D721Med (cell line): ENCODE results near the gene CCZ1.
A peak's percentile ranks its signal among the peaks of the same experiment; 100 is the strongest.
"Not testable (repeated sequence)": the region's sequence is repeated elsewhere in the genome, so short reads cannot be mapped to it uniquely, and the experiment has no call there.

Experiments
- DNase-seq: peaks from one replicate; pipeline ENCODE4 v3.0.0; 2011; ENCODE audit warnings: low spot score; ENCODE audit not compliant: insufficient read length
- FAIRE-seq: peaks from 2 replicates; lab custom pipeline; 2011; peaks lifted over from hg19 to GRCh38; lab: Jason Lieb, UNC
- TF ChIP-seq, protein P1 (sequence below): IDR thresholded peaks from 2 replicates; pipeline ENCODE4 v1.5.1; 2012; ENCODE audit warnings: mild to moderate bottlenecking, control low read depth; ENCODE audit not compliant: insufficient read depth; ENCODE audit errors: missing control alignments

The CCZ1 gene

DNA sequence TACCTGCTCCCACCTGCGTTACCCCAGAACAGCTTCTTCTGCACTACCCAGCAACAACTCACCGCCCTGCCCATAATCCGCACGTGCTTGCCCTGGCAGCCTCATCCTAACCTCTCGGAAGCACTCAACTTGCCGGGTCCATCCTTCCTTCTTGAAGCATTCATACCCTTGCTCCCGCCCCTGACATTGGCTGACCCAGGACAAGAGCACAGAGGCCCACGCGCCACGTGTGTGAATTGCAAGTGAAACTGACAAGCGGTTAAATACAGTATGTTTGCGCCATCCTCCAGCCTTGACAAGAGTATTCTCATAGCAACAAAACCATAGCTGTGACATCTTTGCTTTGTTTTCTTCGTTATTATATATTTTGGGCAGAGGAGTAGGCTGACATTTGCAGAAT lies 28.8 kb upstream of the CCZ1 start:
- TF ChIP-seq, protein P1, sequence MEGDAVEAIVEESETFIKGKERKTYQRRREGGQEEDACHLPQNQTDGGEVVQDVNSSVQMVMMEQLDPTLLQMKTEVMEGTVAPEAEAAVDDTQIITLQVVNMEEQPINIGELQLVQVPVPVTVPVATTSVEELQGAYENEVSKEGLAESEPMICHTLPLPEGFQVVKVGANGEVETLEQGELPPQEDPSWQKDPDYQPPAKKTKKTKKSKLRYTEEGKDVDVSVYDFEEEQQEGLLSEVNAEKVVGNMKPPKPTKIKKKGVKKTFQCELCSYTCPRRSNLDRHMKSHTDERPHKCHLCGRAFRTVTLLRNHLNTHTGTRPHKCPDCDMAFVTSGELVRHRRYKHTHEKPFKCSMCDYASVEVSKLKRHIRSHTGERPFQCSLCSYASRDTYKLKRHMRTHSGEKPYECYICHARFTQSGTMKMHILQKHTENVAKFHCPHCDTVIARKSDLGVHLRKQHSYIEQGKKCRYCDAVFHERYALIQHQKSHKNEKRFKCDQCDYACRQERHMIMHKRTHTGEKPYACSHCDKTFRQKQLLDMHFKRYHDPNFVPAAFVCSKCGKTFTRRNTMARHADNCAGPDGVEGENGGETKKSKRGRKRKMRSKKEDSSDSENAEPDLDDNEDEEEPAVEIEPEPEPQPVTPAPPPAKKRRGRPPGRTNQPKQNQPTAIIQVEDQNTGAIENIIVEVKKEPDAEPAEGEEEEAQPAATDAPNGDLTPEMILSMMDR: no peak
- FAIRE-seq (no peak), DNase-seq (no peak)

DNA sequence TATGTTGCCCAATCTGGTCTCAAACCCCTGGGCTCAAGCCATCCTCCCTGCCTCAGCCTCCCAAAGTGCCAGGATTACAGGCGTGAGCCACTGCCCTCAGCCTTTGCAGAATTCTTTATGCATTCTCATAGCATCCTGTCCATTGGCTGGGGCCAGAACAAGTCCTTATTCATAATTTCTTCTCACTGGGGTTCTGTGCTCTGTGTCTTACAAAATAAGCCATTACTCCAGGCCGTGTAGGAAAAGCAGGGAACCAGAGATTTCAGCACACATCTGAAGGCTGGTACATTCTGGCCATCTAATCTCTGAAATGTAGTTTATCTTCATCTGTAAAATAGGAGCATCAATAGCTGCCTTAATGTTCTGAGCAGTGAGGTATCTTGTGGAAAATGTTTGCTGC lies 28.2 kb upstream of the CCZ1 start:
- DNase-seq (no peak), FAIRE-seq (no peak)
- TF ChIP-seq, protein P1: no peak

DNA sequence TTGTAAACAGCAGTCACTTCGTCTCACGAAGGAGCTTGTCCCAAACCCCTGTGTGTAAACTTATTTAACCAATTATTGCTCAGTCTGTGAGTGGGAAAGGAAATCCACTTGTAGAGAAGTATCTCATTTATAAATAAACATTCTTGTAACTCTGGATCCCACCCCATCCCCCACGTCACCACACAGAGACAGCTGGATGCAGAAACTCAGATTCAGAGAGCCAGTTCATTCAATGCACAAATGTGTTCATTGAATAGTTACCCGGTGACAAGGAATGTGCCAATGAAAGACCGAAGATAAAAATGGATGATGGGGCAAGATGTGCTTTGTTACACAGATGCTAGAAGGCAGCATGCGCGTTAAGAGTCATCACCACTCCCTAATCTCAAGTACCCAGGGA lies 26.2 kb upstream of the CCZ1 start:
- FAIRE-seq: no peak
- TF ChIP-seq, protein P1: no peak
- DNase-seq: no peak

DNA sequence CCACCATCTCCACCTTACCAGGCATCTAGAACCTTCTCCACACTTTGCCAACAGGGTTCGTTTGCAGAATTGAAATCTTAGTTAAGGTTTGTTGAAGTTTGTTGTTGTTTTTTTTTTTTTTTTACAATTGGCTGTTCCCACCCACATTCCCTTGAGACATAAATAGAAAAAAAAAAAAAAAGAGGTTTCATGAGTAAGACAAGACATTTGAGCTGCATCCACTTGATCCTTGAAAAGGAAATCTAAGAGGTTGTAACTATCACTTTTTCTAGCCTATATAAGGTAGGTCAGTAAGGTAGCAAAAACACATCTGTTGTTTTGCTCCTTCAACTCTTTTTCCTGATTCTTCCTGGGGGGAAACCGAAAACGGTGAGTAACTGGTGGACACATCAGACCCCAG lies 18.9 kb upstream of the CCZ1 start:
- not testable (repeated sequence) for FAIRE-seq, DNase-seq

DNA sequence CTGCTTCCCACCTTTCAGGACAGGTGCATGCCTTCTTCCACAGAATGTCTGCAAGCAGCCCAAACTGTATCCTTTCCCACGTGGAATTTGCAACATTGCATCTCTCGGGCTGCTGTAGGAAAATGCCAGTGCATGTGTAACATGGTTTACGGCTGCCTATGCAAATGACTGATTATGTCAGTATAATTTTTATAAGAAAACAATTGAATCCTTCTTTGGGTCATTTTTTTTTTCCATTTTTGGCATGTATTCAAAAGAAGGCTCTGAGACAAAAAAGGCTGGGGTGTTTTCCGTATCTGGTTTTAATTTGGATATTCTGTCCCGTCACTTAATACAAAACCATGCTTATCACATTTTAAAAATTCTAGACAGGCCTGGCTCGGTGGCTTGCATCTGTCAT lies 18.4 kb upstream of the CCZ1 start:
- not testable (repeated sequence) for DNase-seq, FAIRE-seq

DNA sequence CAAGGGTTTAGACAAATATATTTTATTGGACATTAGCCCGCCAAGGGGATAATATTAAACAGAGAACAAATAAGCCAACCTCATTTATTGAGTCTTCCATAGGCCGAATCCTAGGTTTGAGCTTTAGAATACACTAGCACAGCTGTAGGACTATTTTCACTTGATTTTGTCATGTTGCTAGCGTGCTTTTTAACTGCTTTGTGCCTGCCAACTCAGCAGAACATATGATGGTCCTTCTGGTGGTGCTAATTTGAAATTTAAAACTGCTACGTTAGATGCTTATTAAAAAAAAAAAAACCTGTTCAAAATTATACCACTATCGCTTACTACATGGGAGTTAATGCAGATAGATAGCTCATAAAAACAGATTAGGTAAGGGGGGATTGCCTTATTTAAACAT lies 14.1 kb upstream of the CCZ1 start:
- FAIRE-seq, DNase-seq: not testable (repeated sequence)

DNA sequence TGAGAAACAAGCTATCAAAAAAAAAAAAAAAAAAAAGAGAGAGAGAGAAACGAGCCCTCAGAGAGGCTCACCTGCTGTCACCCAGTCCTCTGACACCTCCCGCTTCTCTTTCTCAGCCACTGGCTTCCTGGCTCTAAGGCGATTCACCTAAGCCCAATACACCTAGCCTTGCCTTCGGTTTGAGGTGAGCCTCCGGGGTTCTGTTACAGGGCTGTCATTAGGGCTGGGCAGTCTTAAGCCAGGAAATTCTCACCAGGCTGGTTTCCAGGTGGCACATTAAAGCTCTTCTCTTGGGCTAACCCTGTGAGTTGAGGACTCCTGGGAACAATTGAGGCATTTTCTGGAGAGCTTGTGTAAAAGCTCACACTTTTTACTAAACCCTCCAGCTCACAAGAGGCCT lies 10.5 kb upstream of the CCZ1 start:
- FAIRE-seq, DNase-seq: not testable (repeated sequence)

DNA sequence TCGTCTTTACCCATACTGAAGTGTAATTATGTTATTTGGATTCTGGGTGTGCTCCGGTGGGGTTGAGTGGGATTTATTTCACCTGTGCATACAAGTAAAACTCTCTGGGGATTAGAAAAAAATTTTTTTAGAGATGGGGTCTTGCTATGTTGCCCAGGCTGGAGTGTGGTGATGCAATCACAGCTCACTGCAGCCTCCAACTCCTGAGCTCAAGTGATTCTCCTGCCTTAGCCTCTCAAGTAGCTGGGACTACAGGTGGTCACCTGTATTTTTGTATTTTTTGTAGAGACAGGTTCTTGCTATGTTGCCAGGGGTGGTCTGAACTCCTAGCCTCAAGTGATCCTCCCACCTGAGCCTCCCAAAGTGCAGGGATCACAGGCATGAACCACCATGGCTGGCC lies 8.3 kb upstream of the CCZ1 start:
- DNase-seq, FAIRE-seq: not testable (repeated sequence)

DNA sequence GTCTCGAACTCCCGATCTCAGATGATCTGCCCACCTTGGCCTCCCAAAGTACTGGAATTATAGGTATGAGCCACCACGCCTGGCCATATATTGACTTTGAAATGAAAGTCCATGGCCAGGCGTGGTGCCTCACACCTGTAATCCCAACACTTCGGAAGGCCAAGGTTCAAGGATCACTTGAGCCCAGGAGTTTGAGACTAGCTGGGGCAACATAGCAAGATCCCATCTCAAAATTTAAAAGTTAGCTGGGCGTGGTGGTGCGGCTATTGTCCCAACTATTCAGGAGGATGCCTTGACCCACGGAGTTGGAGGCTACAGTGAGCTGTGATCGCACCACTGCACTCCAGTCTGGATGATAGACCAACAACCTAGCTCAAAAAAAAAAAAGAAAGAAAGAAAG lies 6.0 kb upstream of the CCZ1 start:
- TF ChIP-seq, protein P1: no peak
- FAIRE-seq (no peak), DNase-seq (no peak)

DNA sequence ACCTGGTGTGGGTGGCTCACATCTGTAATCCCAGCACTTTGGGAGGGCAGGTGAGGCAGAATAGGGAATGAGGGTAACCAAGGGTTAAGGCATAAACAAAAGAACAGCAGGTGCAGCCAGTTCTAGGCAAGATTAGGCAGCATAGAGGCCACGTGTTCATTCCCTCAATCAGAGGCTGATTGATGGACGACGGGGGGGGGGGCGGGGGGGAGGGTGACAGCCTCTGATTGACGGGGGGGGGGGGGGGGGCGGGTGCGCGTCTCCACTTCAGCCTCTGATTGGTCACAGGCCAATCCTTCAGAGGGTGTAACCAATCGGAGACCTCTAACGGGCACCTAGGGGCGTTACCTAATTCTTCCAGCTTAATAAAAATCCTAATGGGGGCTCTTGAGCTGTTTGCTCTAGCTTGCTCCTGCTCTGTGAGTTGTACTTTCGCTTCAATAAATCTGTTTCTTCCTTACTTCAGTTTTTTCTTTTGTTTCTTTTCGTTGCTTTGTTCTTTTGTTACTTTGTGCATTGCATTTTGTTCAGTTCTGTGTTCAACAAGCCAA lies 1.1 kb upstream of the CCZ1 start:
- not testable (repeated sequence) for DNase-seq, FAIRE-seq

DNA sequence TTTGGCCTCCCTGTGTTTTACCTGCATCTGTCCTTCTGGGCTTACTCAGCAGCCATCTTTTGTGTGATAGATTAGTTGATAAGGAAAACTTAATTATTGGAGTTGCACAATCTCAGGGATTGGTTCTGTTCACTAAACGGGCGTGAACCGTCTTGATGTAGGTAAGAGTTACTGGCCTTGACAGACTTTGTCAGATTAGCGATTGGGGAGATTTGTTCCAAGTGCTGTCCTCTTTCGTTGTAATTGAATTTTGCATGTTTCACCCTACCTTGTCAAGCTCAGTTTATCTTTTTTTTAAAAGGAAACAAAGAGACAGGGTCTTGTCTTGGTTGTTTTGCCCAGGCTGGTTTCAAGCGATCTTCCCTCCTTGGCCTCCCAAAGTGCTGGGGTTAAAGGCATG lies 4.5 kb downstream of the CCZ1 start:
- not testable (repeated sequence) for DNase-seq, FAIRE-seq

DNA sequence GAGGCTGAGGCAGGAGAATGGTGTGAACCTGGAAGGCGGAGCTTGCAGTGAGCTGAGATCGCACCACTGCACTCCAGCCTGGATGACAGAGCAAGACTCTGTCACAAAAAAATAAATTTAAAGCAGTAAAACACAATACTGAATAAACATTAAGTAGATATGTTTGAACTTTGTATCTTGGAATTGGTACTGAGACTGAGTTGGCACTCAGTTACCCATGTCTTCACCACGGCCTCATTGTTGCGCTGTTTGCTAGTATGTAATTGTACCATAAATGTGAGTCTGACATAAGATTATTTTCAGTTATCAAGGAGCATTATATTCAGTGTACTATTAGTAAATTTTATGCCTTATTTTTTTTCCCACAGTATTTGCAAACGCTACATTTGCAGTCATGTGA lies 6.2 kb downstream of the CCZ1 start:
- DNase-seq, FAIRE-seq: not testable (repeated sequence)

DNA sequence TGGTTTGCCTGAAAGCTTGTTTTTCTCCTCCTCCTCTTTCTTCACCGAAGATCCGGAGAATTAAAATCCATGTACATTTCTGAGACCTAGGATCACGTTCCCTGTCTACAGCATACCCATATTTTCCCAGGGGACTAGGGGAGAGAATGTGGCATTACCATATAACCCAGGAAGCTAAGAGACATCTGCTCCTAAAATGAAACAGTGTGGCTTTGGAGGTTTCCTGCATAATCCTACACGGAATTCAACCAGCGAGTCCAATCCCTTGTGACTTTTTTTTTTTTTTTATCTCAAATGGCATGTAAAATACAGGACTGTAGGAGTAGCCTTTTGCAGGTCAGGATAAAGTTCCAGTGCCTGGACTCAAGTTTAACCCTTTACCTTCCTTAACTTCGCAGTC lies 10.3 kb downstream of the CCZ1 start:
- peak; percentile 63 for FAIRE-seq
- not testable (repeated sequence) for DNase-seq

DNA sequence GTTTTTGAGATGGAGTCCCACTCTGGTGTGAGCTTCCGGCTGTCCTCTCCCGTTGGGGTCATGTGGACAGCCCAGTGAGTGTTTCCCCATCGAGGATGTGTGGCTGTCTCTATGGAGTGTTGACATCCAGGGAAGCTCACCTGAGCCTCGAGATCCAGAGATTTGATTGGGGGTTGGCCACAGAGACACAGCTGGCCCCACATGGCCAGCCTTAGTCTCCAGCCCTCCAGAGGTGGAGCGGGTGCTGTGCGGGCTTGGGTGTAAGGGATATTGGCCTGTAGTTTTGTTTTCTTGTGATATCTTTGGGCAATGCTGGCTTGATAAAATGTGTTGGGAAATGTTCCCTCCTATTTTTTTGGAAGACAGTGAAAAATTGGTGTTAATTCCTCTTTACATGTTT lies 18.0 kb downstream of the CCZ1 start:
- not testable (repeated sequence) for FAIRE-seq, DNase-seq

DNA sequence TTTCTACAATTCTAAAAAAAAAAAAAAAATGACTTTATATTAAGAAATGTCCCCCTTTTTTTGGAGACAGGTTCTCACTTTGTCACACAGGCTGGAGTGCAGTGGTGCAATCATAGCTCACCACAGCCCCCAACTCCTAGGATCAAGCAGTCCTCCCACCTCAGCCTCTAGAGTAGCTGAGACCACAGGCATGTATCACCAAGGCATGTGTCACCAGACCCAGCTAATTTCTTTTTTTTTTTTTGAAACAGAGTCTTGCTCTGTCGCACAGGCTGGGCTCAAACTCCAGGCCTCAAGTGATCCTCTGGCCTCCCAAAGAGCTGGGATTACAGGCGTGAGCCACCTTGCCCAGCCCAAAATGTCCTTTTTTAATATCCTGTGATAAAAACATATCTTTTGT lies 25.6 kb downstream of the CCZ1 start:
- not testable (repeated sequence) for FAIRE-seq, DNase-seq

DNA sequence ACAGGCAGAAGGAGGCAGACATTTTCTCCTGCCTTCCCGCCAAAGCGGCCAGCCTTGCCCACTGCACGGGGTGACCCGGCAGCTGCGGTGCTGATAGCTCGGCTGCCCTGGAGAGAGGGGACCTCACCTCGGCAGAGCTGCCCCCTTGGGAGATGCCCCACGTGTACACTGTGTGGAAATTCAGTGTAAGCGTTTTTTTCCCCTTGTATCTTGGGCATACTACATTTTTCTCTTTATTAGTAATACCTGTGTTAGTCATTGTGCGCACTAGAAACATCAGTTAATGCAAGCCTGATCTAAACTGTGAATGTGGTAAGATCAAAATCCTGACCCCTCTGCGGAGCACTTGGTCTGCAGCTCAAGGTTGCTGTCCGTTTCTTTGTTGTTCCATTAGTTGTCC lies 26.1 kb downstream of the CCZ1 start:
- FAIRE-seq, DNase-seq: not testable (repeated sequence)
